SIG-M5 (cell line): ENCODE data around the gene ARL8B.
"Not testable (repeated sequence)": the region's sequence is repeated elsewhere in the genome, so short reads cannot be mapped to it uniquely, and the experiment has no call there.

Source experiments
- DNase-seq: peaks from one replicate; lab custom pipeline; 2025; lab: John Stamatoyannopoulos, UW

The ARL8B gene

GRCh38 chr3:5112043-5112442 lies 10.0 kb upstream of the ARL8B start:
- DNase-seq: no peak

- DNase-seq: not testable (repeated sequence)
Observed at GRCh38 chr3:5113726-5114125, 8.4 kb upstream of the ARL8B start.

- DNase-seq: no peak
Observed at GRCh38 chr3:5115506-5116162, 6.5 kb upstream of the ARL8B start.

- DNase-seq: no peak
Observed at GRCh38 chr3:5116538-5116937, 5.6 kb upstream of the ARL8B start.

GRCh38 chr3:5120446-5120845 lies 1.6 kb upstream of the ARL8B start:
- DNase-seq: no peak

- no peak for DNase-seq
Observed at GRCh38 chr3:5122741-5123706, 932 bp downstream of the ARL8B start.

GRCh38 chr3:5123937-5124336 lies 1.8 kb downstream of the ARL8B start:
- no peak for DNase-seq

GRCh38 chr3:5126586-5126985 lies 4.5 kb downstream of the ARL8B start:
- peak; percentile 33 for DNase-seq

- DNase-seq: no peak
Observed at GRCh38 chr3:5128849-5129248, 6.8 kb downstream of the ARL8B start.

GRCh38 chr3:5133239-5134018 lies 11.3 kb downstream of the ARL8B start:
- DNase-seq: no peak

- DNase-seq: no peak
Observed at GRCh38 chr3:5134019-5134391, 11.9 kb downstream of the ARL8B start.

GRCh38 chr3:5134499-5134898 lies 12.4 kb downstream of the ARL8B start:
- DNase-seq: no peak

GRCh38 chr3:5136211-5136918 lies 14.3 kb downstream of the ARL8B start:
- peak; percentile 84 for DNase-seq

- DNase-seq: no peak
Observed at GRCh38 chr3:5136919-5137429, 14.9 kb downstream of the ARL8B start.

- DNase-seq: no peak
Observed at GRCh38 chr3:5138214-5138981, 16.3 kb downstream of the ARL8B start.

GRCh38 chr3:5140230-5140621 lies 18.1 kb downstream of the ARL8B start:
- no peak for DNase-seq

- DNase-seq: no peak
Observed at GRCh38 chr3:5140839-5141238, 18.7 kb downstream of the ARL8B start.

GRCh38 chr3:5141760-5142159 lies 19.7 kb downstream of the ARL8B start:
- no peak for DNase-seq

- no peak for DNase-seq
Observed at GRCh38 chr3:5143464-5143863, 21.4 kb downstream of the ARL8B start.

- no peak for DNase-seq
Observed at GRCh38 chr3:5144316-5144994, 22.4 kb downstream of the ARL8B start.
